ENCODE results near the gene MYCN. TPM values are rescaled to one million over a fixed set of nuclear protein-coding genes. Genes with fewer than 3 reads are reported as not detected.

MYCN gene
- total RNA-seq, 4 donors from 2014 or later, result 0.48 to 7.0 (median 0.82) TPM; not detected in 1

DNA sequence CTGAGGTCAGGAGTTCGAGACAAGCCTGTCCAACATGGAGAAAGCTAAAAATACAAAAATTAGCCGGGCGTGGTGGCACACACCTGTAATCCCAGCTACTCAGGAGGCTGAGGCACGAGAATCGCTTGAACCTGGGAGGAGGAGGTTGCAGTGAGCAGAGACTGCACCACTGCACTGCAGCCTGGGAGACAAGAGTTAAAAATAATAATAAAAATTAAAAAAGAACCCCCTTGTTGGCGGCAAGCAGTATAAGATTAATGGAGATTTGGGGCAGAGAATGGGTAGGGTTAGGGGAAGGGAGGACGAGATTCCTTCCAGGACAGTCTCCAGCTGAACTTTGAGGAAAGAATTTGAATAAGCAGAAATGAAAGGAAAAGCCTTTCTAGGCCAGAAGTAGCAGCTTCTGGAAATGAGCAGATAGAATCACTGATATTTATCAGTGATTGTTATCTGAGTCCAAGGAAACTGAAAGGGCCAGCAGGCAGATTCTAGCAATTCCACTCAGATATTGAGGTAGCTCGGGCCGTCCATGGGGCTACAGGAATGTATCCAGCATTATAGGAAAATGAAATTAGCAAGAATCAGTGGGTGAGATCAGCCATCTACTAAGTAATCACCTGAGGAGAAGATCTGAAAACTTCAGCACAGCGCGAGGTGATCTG lies 7.0 kb upstream of the MYCN start:
- H3K9me3 ChIP-seq, result no peaks in the 10 kb centered on the region
- H3K4me1 ChIP-seq, result no peaks in the 10 kb centered on the region
- TF ChIP-seq POLR2A (IDR thresholded peaks at IDR 0.05), result no peak
- no peak for TF ChIP-seq EP300 (IDR thresholded peaks at IDR 0.05; ENCODE audit: low read depth)
- no peak for TF ChIP-seq POLR2AphosphoS5 (IDR thresholded peaks at IDR 0.05)
- TF ChIP-seq, protein P1, sequence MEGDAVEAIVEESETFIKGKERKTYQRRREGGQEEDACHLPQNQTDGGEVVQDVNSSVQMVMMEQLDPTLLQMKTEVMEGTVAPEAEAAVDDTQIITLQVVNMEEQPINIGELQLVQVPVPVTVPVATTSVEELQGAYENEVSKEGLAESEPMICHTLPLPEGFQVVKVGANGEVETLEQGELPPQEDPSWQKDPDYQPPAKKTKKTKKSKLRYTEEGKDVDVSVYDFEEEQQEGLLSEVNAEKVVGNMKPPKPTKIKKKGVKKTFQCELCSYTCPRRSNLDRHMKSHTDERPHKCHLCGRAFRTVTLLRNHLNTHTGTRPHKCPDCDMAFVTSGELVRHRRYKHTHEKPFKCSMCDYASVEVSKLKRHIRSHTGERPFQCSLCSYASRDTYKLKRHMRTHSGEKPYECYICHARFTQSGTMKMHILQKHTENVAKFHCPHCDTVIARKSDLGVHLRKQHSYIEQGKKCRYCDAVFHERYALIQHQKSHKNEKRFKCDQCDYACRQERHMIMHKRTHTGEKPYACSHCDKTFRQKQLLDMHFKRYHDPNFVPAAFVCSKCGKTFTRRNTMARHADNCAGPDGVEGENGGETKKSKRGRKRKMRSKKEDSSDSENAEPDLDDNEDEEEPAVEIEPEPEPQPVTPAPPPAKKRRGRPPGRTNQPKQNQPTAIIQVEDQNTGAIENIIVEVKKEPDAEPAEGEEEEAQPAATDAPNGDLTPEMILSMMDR (IDR thresholded peaks at IDR 0.05), result no peak
- no peaks in the 10 kb centered on the region for H3K36me3 ChIP-seq
- H3K27me3 ChIP-seq, result no peaks in the 10 kb centered on the region
- H3K4me3 ChIP-seq, result no peak overlapping the region
- H3K27ac ChIP-seq, result no peak overlapping the region
- WGBS, 2 donors (ENCODE audit: low coverage in 1 of 2), result 87% methylated on average over 11 of the region's 11 CpGs
- in situ Hi-C loops (cut with MboI; ENCODE audit: low pct_ligation_motif_present in 1 of 4, low pct_unique_long_range_greater_than_20kb in 1 of 4, low sequenced_read_pairs in 3 of 4) (loop anchor here (10.0 to 25.0 kb wide), 7 partner anchors 296 to 829 kb away; no protein-coding TSS in a partner anchor), intact Hi-C loops (cut with DNase I; ENCODE audit: low total_unique reads) (no loop called here)
- no peak for DNase-seq

- in situ Hi-C loops (cut with MboI; ENCODE audit: low pct_ligation_motif_present in 1 of 4, low pct_unique_long_range_greater_than_20kb in 1 of 4, low sequenced_read_pairs in 3 of 4) (loop anchor here (10.0 to 25.0 kb wide), 7 partner anchors 297 to 828 kb away; no protein-coding TSS in a partner anchor), intact Hi-C loops (cut with DNase I; ENCODE audit: low total_unique reads) (no loop called here)
- Histone ChIP-seq H3K9me3 (no peaks in the 10 kb centered on the region), H3K4me1 (peaks cover 0 to 2% (median under 1%) of the 10 kb centered on the region in 4 donors), H3K27me3 (peaks cover 8% of the 10 kb centered on the region), H3K36me3 (no peaks in the 10 kb centered on the region), H3K27ac (no peak overlapping the region), H3K4me3 (no peak overlapping the region)
- 78 to 90% methylated on average over 2 to 4 of the region's 4 CpGs for WGBS, 2 donors (ENCODE audit: low coverage in 1 of 2)
- no peak for DNase-seq
- no peak for TF ChIP-seq EP300 (IDR thresholded peaks at IDR 0.05; ENCODE audit: low read depth)
- TF ChIP-seq, protein P1 (IDR thresholded peaks at IDR 0.05), result no peak
- no peak for TF ChIP-seq POLR2A (IDR thresholded peaks at IDR 0.05)
- no peak for TF ChIP-seq POLR2AphosphoS5 (IDR thresholded peaks at IDR 0.05)
Observed at GRCh38 chr2:15934291-15934945, 5.9 kb upstream of the MYCN start.

DNA sequence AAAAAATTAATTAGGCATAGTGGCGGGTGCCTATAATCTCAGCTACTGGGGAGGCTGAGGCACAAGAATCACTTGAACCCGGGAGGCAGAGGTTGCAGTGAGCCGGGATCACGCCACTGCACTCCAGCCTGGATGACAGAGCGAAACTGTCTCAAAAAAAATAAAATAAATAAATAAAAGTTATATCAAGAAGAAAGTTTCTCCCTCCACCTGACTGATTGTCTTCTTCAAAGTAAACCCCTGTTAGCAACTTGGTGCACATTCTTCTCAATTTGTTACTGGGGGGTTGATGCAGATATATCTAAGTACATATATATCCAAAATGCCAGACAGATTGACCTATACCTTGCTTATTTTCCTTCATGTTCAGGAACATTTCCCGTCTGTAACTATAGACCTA lies 5.2 kb upstream of the MYCN start:
- Histone ChIP-seq H3K36me3 (no peaks in the 10 kb centered on the region), H3K9me3 (no peaks in the 10 kb centered on the region), H3K4me3 (no peak overlapping the region), H3K27ac (no peak overlapping the region), H3K4me1 (peaks cover 0 to 10% (median 6%) of the 10 kb centered on the region in 4 donors), H3K27me3 (peaks cover 14% of the 10 kb centered on the region)
- in situ Hi-C loops (cut with MboI; ENCODE audit: low pct_ligation_motif_present in 1 of 4, low pct_unique_long_range_greater_than_20kb in 1 of 4, low sequenced_read_pairs in 3 of 4), result loop anchor here (10.0 to 25.0 kb wide), 7 partner anchors 298 to 827 kb away; no protein-coding TSS in a partner anchor
- no peak for DNase-seq
- intact Hi-C loops (cut with DNase I; ENCODE audit: low total_unique reads), result no loop called here
- no peak for TF ChIP-seq POLR2AphosphoS5 (IDR thresholded peaks at IDR 0.05)
- TF ChIP-seq, protein P1 (IDR thresholded peaks at IDR 0.05), result no peak
- no peak for TF ChIP-seq EP300 (IDR thresholded peaks at IDR 0.05; ENCODE audit: low read depth)
- TF ChIP-seq POLR2A (IDR thresholded peaks at IDR 0.05), result no peak
- WGBS, 2 donors (ENCODE audit: low coverage in 1 of 2), result 91 to 96% methylated on average over 6 of the region's 6 CpGs

GRCh38 chr2:15935675-15936074 lies 4.7 kb upstream of the MYCN start:
- intact Hi-C loops (cut with DNase I; ENCODE audit: low total_unique reads), result no loop called here
- Histone ChIP-seq H3K9me3 (no peaks in the 10 kb centered on the region), H3K4me1 (peaks cover 0 to 15% (median 11%) of the 10 kb centered on the region in 4 donors), H3K4me3 (no peak overlapping the region), H3K36me3 (no peaks in the 10 kb centered on the region), H3K27ac (no peak overlapping the region), H3K27me3 (peaks cover 19% of the 10 kb centered on the region)
- DNase-seq, result no peak
- in situ Hi-C loops (cut with MboI; ENCODE audit: low pct_ligation_motif_present in 1 of 4, low pct_unique_long_range_greater_than_20kb in 1 of 4, low sequenced_read_pairs in 3 of 4), result loop anchor here (10.0 to 25.0 kb wide), 7 partner anchors 298 to 827 kb away; no protein-coding TSS in a partner anchor
- TF ChIP-seq POLR2AphosphoS5 (IDR thresholded peaks at IDR 0.05), result no peak
- TF ChIP-seq POLR2A (IDR thresholded peaks at IDR 0.05), result no peak
- no peak for TF ChIP-seq EP300 (IDR thresholded peaks at IDR 0.05; ENCODE audit: low read depth)
- TF ChIP-seq, protein P1 (IDR thresholded peaks at IDR 0.05), result no peak
- WGBS, 2 donors (ENCODE audit: low coverage in 1 of 2), result 64 to 83% methylated on average over 1 to 4 of the region's 4 CpGs

All from transverse colon (tissue), 4 donors.